A673 (cell line): Measurements from ENCODE around the gene TFDP1. TPM values are rescaled to one million over a fixed set of nuclear protein-coding genes. Genes with fewer than 3 reads are reported as not detected.

ENCODE experiments used
- BruUV-seq: library from RNA; stranded (reverse); fragments of 400-500 nt; replicated peaks from 2 replicates; lab custom pipeline; 2021; lab: Mats Ljungman, UMichigan
- CTCF ChIA-PET: fragments of 300-600 bp; sonication (Branson Sonifier 250); formaldehyde crosslinking; loops from one replicate; lab custom pipeline; 2022; ENCODE audit warnings: antibody characterized with exemption; lab: Charles Lee
- POLR2A ChIA-PET: fragments of 300-600 bp; sonication (Branson Sonifier 250); formaldehyde crosslinking; loops from one replicate; lab custom pipeline; 2022; ENCODE audit warnings: antibody characterized with exemption; ENCODE audit not compliant: low non-redundant PET; lab: Charles Lee
- DNase-seq: peaks from one replicate; pipeline ENCODE4 v3.0.0-alpha.2; 2015; ENCODE audit warnings: low spot score
- H3K27ac ChIP-seq: fragments of 200-600 bp; sonication (generic); 2 replicates; pipeline ENCODE4 v1.5.1; 2016; ENCODE audit warnings: mixed run types, low read depth, mild to moderate bottlenecking, mixed read lengths, antibody characterized with exemption, low read length; ENCODE audit not compliant: poor library complexity, severe bottlenecking
- H3K27me3 ChIP-seq: fragments of 200-600 bp; sonication (generic); replicated peaks from 2 replicates; pipeline ENCODE4 v1.6.1; 2017; ENCODE audit warnings: mixed run types, low read depth, mild to moderate bottlenecking, mixed read lengths, antibody characterized with exemption, low read length; ENCODE audit not compliant: insufficient read depth, poor library complexity
- H3K36me3 ChIP-seq: fragments of 200-600 bp; sonication (generic); 2 replicates; pipeline ENCODE4 v1.6.1; 2016; ENCODE audit warnings: mixed run types, mild to moderate bottlenecking, mixed read lengths, antibody characterized with exemption, low read length; ENCODE audit not compliant: insufficient read depth, poor library complexity, severe bottlenecking
- H3K4me1 ChIP-seq: fragments of 200-600 bp; sonication (generic); 2 replicates; pipeline ENCODE4 v1.6.1; 2017; ENCODE audit warnings: mixed run types, mild to moderate bottlenecking, mixed read lengths, antibody characterized with exemption, low read length; ENCODE audit not compliant: insufficient read depth, poor library complexity, severe bottlenecking
- H3K4me3 ChIP-seq: fragments of 200-600 bp; sonication (generic); 2 replicates; pipeline ENCODE4 v1.5.1; 2016; ENCODE audit warnings: low read depth, mixed run types, mild to moderate bottlenecking, mixed read lengths, low read length; ENCODE audit not compliant: poor library complexity, severe bottlenecking
- H3K9me3 ChIP-seq: fragments of 200-600 bp; sonication (generic); 2 replicates; pipeline ENCODE4 v1.6.1; 2016; ENCODE audit warnings: mixed run types, low read depth, mild to moderate bottlenecking, mixed read lengths, antibody characterized with exemption, low read length; ENCODE audit not compliant: poor library complexity, severe bottlenecking
- EZH2 ChIP-seq: fragments of 200-600 bp; sonication (generic); IDR thresholded peaks from 2 replicates; pipeline ENCODE4 v1.6.1; 2017; ENCODE audit warnings: borderline replicate concordance, low read depth, mild to moderate bottlenecking, mixed read lengths, antibody characterized with exemption, low read length; ENCODE audit not compliant: poor library complexity, severe bottlenecking
- intact Hi-C: fragments of 100-400 bp; cut with micrococcal nuclease; formaldehyde crosslinking; loops from one replicate; pipeline ENCODE4 v1.10.0; 2022; ENCODE audit not compliant: unreplicated experiment
- total RNA-seq: library from RNA; stranded (reverse); gene quantifications from 2 replicates; pipeline ENCODE4 v1.2.3, GENCODE V29; 2021
- TF ChIP-seq, protein P1 (sequence below): fragments of 300-800, 200-600 bp; sonication (generic); conservative IDR thresholded peaks from 2 replicates; pipeline ENCODE4 v1.5.1; 2017; ENCODE audit warnings: low read depth, mild to moderate bottlenecking, antibody characterized with exemption, low read length, moderate library complexity, mixed read lengths

Gene TFDP1
- total RNA-seq, 1 experiment from 2014 or later, result 153 TPM

GRCh38 chr13:113631341-113632095 lies 47.0 kb downstream of the TFDP1 start:
- peaks cover 6% of the 10 kb centered on the region for H3K4me1 ChIP-seq
- H3K27me3 ChIP-seq, result no peaks in the 10 kb centered on the region
- no peak overlapping the region for H3K4me3 ChIP-seq
- no TSS peak for BruUV-seq
- POLR2A ChIA-PET, result no interaction called here
- no peak overlapping the region for H3K27ac ChIP-seq
- CTCF ChIA-PET, result no interaction called here
- no peaks in the 10 kb centered on the region for H3K9me3 ChIP-seq
- H3K36me3 ChIP-seq, result peaks cover 51% of the 10 kb centered on the region
- intact Hi-C loops, result no loop called here
- TF ChIP-seq, protein P1, sequence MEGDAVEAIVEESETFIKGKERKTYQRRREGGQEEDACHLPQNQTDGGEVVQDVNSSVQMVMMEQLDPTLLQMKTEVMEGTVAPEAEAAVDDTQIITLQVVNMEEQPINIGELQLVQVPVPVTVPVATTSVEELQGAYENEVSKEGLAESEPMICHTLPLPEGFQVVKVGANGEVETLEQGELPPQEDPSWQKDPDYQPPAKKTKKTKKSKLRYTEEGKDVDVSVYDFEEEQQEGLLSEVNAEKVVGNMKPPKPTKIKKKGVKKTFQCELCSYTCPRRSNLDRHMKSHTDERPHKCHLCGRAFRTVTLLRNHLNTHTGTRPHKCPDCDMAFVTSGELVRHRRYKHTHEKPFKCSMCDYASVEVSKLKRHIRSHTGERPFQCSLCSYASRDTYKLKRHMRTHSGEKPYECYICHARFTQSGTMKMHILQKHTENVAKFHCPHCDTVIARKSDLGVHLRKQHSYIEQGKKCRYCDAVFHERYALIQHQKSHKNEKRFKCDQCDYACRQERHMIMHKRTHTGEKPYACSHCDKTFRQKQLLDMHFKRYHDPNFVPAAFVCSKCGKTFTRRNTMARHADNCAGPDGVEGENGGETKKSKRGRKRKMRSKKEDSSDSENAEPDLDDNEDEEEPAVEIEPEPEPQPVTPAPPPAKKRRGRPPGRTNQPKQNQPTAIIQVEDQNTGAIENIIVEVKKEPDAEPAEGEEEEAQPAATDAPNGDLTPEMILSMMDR, result no peak
- TF ChIP-seq EZH2, result no peak
- no peak for DNase-seq

- H3K36me3 ChIP-seq, result peaks cover 65% of the 10 kb centered on the region
- POLR2A ChIA-PET, result no interaction called here
- DNase-seq, result no peak
- BruUV-seq, result no TSS peak
- H3K9me3 ChIP-seq, result no peaks in the 10 kb centered on the region
- intact Hi-C loops, result no loop called here
- CTCF ChIA-PET, result no interaction called here
- H3K4me3 ChIP-seq, result no peak overlapping the region
- TF ChIP-seq, protein P1, result no peak
- no peak for TF ChIP-seq EZH2
- no peak overlapping the region for H3K27ac ChIP-seq
- no peaks in the 10 kb centered on the region for H3K27me3 ChIP-seq
- H3K4me1 ChIP-seq, result no peaks in the 10 kb centered on the region
Measured at GRCh38 chr13:113632706-113633484, 48.3 kb downstream of the TFDP1 start.

GRCh38 chr13:113633485-113633873 lies 48.9 kb downstream of the TFDP1 start:
- no peak for DNase-seq
- no peak overlapping the region for H3K4me3 ChIP-seq
- no peaks in the 10 kb centered on the region for H3K4me1 ChIP-seq
- intact Hi-C loops, result no loop called here
- TF ChIP-seq EZH2, result no peak
- TF ChIP-seq, protein P1, result no peak
- H3K27me3 ChIP-seq, result no peaks in the 10 kb centered on the region
- no peak overlapping the region for H3K27ac ChIP-seq
- BruUV-seq, result no TSS peak
- ChIA-PET POLR2A (no interaction called here), CTCF (no interaction called here)
- no peaks in the 10 kb centered on the region for H3K9me3 ChIP-seq
- peaks cover 70% of the 10 kb centered on the region for H3K36me3 ChIP-seq
